IgD-negative memory B cell (primary cell): ENCODE data around the gene PRKCQ. TPM values are rescaled to one million over a fixed set of nuclear protein-coding genes. Genes with fewer than 3 reads are reported as not detected.

Experiments used
- H3K27ac Mint-ChIP-seq, 3 donors: one replicate each; pipeline ENCODE4 v1.8.0; 2020 to 2022; ENCODE audit warnings: mild to moderate bottlenecking in 3 of 3, mixed read lengths in 3 of 3, moderate library complexity in 1 of 3
- H3K27me3 Mint-ChIP-seq: one replicate; pipeline ENCODE4 v1.8.0; 2021; ENCODE audit warnings: mixed read lengths
- H3K36me3 Mint-ChIP-seq: one replicate; pipeline ENCODE4 v1.8.0; 2020; ENCODE audit warnings: mild to moderate bottlenecking, mixed read lengths
- H3K4me1 Mint-ChIP-seq, 3 donors: one replicate each; pipeline ENCODE4 v1.8.0; 2020 to 2022; ENCODE audit warnings: mixed read lengths in 3 of 3, mild to moderate bottlenecking in 1 of 3
- H3K4me3 Mint-ChIP-seq, 4 donors: one replicate each; pipeline ENCODE4 v1.8.0; 2020 to 2022; ENCODE audit warnings: mild to moderate bottlenecking in 4 of 4, mixed read lengths in 4 of 4, moderate library complexity in 3 of 4
- H3K9me3 Mint-ChIP-seq, 3 donors: one replicate each; pipeline ENCODE4 v1.8.0; 2020 to 2021; ENCODE audit warnings: mixed read lengths in 3 of 3, mild to moderate bottlenecking in 1 of 3
- polyA plus RNA-seq: library from polyadenylated mRNA; unstranded; fragments of 300-500 nt; fragmentation: Illumina TruSeq; gene quantifications from one replicate; pipeline ENCODE4 v1.2.3, GENCODE V29; 2021

The PRKCQ gene
- polyA plus RNA-seq, 1 donor from 2014 or later = 1.7 TPM

GRCh38 chr10:6602700-6603084 lies 22.6 kb upstream of the PRKCQ start:
- no peak overlapping the region for H3K4me3 Mint-ChIP-seq
- H3K27me3 Mint-ChIP-seq = peaks cover 18% of the 10 kb centered on the region
- H3K36me3 Mint-ChIP-seq = no peaks in the 10 kb centered on the region
- H3K27ac Mint-ChIP-seq = no peak overlapping the region
- H3K4me1 Mint-ChIP-seq = peaks cover 0 to 4% (median 2%) of the 10 kb centered on the region in 3 donors
- H3K9me3 Mint-ChIP-seq = no peaks in the 10 kb centered on the region

DNA sequence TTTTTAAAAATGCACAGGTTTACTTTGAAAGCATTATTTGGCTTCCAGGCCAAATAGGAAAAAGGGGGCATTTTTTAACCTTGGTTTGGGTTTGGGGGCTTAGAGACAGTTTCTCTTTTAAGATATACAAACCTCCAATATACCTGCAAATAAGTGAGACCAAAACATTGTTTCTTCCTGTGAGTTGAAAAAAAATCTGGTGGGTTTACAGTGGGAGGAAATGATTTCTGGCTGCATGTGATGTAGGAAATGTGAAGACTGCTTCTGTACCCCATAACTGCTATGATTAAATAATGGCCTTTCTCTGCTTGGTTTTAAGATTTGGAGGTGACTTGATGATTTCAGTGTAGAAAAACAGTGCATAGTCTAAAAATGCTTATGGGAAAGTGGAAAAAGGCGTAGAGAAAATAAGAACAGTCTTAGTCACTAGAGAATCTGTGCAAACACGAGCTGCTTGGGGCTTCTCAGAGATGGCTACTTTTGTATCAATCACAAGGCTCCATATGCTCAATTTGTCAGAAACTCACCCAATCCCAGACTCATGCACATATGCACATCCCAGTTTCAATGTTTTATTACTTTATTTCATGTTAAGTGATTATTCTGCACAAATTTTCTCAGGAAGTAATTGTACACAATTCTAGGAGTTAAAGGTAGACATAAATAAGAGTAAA lies 22.1 kb upstream of the PRKCQ start:
- Mint-ChIP-seq H3K4me1 (peaks cover 0 to 4% (median 2%) of the 10 kb centered on the region in 3 donors), H3K27me3 (peaks cover 22% of the 10 kb centered on the region), H3K4me3 (no peak overlapping the region), H3K27ac (no peak overlapping the region), H3K36me3 (peaks cover 2% of the 10 kb centered on the region), H3K9me3 (no peaks in the 10 kb centered on the region)

- Mint-ChIP-seq H3K4me1 (peaks cover 0 to 4% (median 2%) of the 10 kb centered on the region in 3 donors), H3K27me3 (peaks cover 21% of the 10 kb centered on the region), H3K36me3 (peaks cover 2% of the 10 kb centered on the region), H3K4me3 (no peak overlapping the region), H3K27ac (peak overlapping the region in 1 of 3 donors; percentile 60), H3K9me3 (no peaks in the 10 kb centered on the region)
These were observed 21.2 kb upstream of the PRKCQ start for GRCh38 chr10:6601246-6601805.

- Mint-ChIP-seq H3K4me3 (no peak overlapping the region), H3K27ac (no peak overlapping the region), H3K27me3 (peaks cover 21% of the 10 kb centered on the region), H3K9me3 (no peaks in the 10 kb centered on the region), H3K4me1 (peaks cover 0 to 4% (median 2%) of the 10 kb centered on the region in 3 donors), H3K36me3 (peaks cover 2% of the 10 kb centered on the region)
These were observed 20.3 kb upstream of the PRKCQ start for GRCh38 chr10:6600224-6600987.

DNA sequence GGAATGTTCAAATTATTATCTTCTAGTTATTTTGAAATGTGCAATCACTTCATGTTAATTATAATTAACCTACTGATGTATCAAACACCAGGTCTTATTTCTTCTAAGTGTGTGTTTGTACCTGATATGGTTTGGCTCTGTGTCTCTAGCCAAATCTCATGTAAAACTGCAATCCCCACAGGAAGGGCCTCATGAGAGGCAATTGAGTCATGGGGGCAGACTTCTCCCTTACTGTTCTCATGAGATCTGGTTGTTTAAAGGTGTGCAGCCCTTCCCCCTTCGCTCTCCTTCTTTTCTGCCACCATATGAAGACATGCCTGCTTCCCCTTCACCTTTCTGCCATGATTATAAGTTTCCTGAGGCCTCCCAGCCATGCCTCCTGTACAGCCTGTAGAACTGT lies 18.6 kb upstream of the PRKCQ start:
- H3K9me3 Mint-ChIP-seq = no peaks in the 10 kb centered on the region
- H3K36me3 Mint-ChIP-seq = peaks cover 2% of the 10 kb centered on the region
- peaks cover 20% of the 10 kb centered on the region for H3K27me3 Mint-ChIP-seq
- peak overlapping the region in 1 of 4 donors; percentile 17 for H3K4me3 Mint-ChIP-seq
- H3K27ac Mint-ChIP-seq = peak overlapping the region in 1 of 3 donors; percentile 28
- peaks cover 0 to 4% (median 2%) of the 10 kb centered on the region in 3 donors for H3K4me1 Mint-ChIP-seq

DNA sequence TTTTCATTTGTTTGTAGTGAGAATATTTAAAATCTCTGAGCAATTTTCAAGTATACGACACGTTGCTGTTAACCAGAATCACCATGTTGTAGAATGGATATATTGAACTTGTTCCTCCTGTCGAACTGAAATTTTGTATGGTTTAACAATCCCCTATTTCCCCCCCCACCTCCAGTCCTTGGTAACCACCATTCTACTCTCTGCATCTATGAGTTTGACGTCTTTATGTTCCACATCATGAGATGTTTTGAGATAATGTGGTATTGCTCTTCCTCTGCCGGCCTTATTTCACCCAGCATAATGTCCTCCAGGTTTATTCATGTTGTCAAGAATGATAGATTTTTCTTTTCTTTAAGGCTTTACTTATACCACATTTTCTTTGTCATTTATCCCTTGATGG lies 17.4 kb upstream of the PRKCQ start:
- Mint-ChIP-seq H3K36me3 (peaks cover 2% of the 10 kb centered on the region), H3K4me3 (no peak overlapping the region), H3K4me1 (peaks cover 0 to 4% (median 2%) of the 10 kb centered on the region in 3 donors), H3K9me3 (no peaks in the 10 kb centered on the region), H3K27me3 (peaks cover 25% of the 10 kb centered on the region), H3K27ac (peak overlapping the region in 1 of 3 donors; percentile 39)

GRCh38 chr10:6595499-6595898 lies 15.4 kb upstream of the PRKCQ start:
- Mint-ChIP-seq H3K4me1 (peaks cover under 1 to 5% (median 4%) of the 10 kb centered on the region in 3 donors), H3K36me3 (peaks cover 2% of the 10 kb centered on the region)

GRCh38 chr10:6593241-6593671 lies 13.2 kb upstream of the PRKCQ start:
- no peak overlapping the region for H3K4me3 Mint-ChIP-seq
- H3K36me3 Mint-ChIP-seq = peaks cover 2% of the 10 kb centered on the region
- H3K4me1 Mint-ChIP-seq = peaks cover 0 to 4% (median 3%) of the 10 kb centered on the region in 3 donors
- H3K27me3 Mint-ChIP-seq = peaks cover 18% of the 10 kb centered on the region
- H3K9me3 Mint-ChIP-seq = no peaks in the 10 kb centered on the region
- H3K27ac Mint-ChIP-seq = peak overlapping the region in 1 of 3 donors; percentile 59

More at GRCh38 chr10:6595499-6595898, 15.4 kb upstream of the PRKCQ start:
- no peaks in the 10 kb centered on the region for H3K9me3 Mint-ChIP-seq
- no peak overlapping the region for H3K27ac Mint-ChIP-seq
- H3K27me3 Mint-ChIP-seq = peaks cover 25% of the 10 kb centered on the region
- no peak overlapping the region for H3K4me3 Mint-ChIP-seq

DNA sequence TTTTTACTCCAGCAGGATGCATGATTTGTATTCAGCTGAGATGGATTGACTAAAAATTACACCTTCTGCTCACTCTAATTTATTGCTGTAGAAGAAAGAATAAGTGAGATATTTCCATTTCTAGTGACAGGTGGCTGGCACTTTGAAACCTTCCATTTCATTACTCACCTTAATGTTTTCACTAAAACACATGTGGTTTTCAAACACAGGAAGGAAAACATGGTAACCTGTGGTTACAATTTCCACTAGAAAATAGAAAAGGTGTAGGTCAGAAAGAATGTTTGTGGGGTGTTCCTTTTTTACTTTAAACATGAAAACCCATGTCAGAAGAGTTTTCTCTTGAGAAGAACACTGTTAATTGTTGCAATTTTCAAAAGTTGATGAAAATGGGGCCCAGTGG lies 12.0 kb upstream of the PRKCQ start:
- Mint-ChIP-seq H3K27ac (peak overlapping the region in 1 of 3 donors; percentile 35), H3K4me3 (no peak overlapping the region), H3K4me1 (peaks cover 0 to 4% (median 3%) of the 10 kb centered on the region in 3 donors), H3K27me3 (peaks cover 13% of the 10 kb centered on the region), H3K36me3 (no peaks in the 10 kb centered on the region), H3K9me3 (no peaks in the 10 kb centered on the region)

GRCh38 chr10:6591668-6592067 lies 11.6 kb upstream of the PRKCQ start:
- Mint-ChIP-seq H3K36me3 (no peaks in the 10 kb centered on the region), H3K27ac (no peak overlapping the region), H3K27me3 (peaks cover 13% of the 10 kb centered on the region)

DNA sequence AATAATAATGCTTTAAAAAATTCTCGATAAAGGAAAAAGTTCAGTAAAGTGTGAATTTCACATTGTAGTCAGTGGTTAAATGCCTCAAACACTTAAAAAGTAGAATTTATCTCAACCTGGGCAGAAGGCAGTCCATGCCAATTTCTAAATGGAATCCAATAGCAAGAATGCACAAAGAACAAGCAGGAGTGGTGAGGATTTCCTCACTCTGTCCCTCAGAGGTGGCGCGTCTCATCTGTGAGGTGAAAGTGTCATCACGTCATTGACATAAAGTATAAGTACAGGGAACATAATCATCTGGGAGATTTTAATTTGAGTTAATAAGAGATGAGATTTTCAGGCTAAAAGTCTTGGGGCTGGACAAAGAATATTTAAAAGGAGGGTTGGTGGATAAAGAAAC lies 10.0 kb upstream of the PRKCQ start:
- H3K4me3 Mint-ChIP-seq = no peak overlapping the region
- no peaks in the 10 kb centered on the region for H3K9me3 Mint-ChIP-seq
- H3K27ac Mint-ChIP-seq = no peak overlapping the region
- H3K36me3 Mint-ChIP-seq = no peaks in the 10 kb centered on the region
- H3K4me1 Mint-ChIP-seq = peaks cover 0 to 4% (median 3%) of the 10 kb centered on the region in 3 donors
- H3K27me3 Mint-ChIP-seq = peaks cover 13% of the 10 kb centered on the region

More at GRCh38 chr10:6591668-6592067, 11.6 kb upstream of the PRKCQ start:
- Mint-ChIP-seq H3K4me1 (peaks cover 0 to 4% (median 3%) of the 10 kb centered on the region in 3 donors), H3K4me3 (peak overlapping the region in 1 of 4 donors; percentile 51), H3K9me3 (no peaks in the 10 kb centered on the region)

DNA sequence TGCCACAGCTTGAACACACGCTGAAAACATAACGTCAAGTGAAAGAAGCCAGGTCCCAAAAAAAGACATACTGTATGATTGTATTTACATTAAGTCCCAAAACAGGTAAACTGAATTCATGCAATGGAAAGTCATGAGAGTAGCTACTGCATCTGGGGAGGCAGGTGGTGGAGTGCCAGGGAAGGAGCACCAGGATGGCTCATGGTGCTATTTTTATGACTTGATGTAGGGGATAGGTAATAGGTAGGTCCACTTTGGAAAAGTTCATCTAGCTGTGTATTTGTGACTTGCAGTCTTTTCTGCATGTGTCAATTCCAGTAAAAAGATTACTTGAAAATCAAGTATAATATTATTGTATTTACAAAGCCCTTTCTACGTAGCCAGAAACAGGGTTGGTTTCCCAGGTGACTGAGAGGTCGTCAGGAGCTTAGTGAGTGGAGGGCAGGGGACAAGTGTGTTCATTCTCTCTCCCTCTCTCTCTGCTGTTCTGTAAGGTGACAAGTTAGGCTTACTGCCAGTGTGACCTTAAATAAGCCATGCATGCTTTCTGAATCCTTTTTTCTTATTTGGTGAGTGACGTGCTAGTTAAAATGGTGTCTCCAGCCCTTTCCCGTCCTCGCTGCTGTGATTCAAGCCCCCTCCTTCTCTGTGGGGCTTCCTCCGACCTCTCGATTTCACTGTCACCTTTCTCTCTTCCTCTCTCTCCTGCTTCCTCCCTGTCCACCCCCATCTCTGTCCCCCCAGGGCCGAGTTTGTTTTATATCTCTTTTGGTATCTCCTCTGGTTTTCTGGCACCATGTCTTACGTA lies 9.4 kb upstream of the PRKCQ start:
- Mint-ChIP-seq H3K36me3 (no peaks in the 10 kb centered on the region), H3K4me1 (peaks cover 0 to 4% (median 3%) of the 10 kb centered on the region in 3 donors), H3K9me3 (no peaks in the 10 kb centered on the region), H3K4me3 (no peak overlapping the region), H3K27me3 (peaks cover 13% of the 10 kb centered on the region), H3K27ac (no peak overlapping the region)

DNA sequence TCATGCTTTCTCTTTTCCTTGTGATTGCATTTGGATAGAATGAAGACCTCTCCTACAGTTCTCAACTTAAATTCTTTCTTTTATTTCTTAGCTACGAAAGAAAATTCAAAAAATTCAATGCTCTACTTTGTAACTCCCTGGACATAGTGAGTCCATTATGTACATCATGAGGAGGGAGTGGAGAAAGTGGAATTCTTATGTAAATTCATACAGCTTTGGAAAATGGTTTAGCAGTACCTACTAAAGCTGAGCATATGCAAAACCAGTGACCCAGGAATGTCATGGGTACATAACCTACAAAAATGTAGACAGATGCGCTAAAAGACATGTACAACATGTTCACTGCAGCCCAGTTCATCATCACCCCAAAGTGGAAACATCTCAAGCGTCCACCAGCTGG lies 8.8 kb upstream of the PRKCQ start:
- H3K4me3 Mint-ChIP-seq = no peak overlapping the region
- no peaks in the 10 kb centered on the region for H3K36me3 Mint-ChIP-seq
- no peaks in the 10 kb centered on the region for H3K9me3 Mint-ChIP-seq
- H3K27ac Mint-ChIP-seq = no peak overlapping the region
- peaks cover 0 to 4% (median 3%) of the 10 kb centered on the region in 3 donors for H3K4me1 Mint-ChIP-seq
- peaks cover 12% of the 10 kb centered on the region for H3K27me3 Mint-ChIP-seq

DNA sequence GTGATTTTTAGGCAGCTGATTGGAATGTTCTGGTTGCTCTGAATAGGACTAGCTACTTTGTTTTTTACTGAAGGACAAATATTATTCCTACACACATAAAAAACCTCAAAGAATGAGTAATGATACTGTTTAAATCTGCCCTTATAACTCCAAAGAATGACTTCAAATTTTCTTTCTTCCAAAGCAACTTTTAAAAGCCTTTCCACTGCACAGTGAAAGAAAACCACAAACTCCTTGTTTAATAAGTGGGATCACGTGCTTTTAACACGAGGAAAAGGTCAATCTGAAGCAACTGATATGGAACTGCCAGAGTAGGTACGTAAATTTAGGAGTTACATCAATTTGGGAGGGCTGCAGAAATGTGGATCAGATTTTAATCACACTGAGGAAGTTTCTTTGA lies 8.0 kb upstream of the PRKCQ start:
- H3K4me1 Mint-ChIP-seq = peaks cover 0 to 4% (median 3%) of the 10 kb centered on the region in 3 donors
- H3K4me3 Mint-ChIP-seq = no peak overlapping the region
- peak overlapping the region in 1 of 3 donors; percentile 20 for H3K27ac Mint-ChIP-seq
- no peaks in the 10 kb centered on the region for H3K36me3 Mint-ChIP-seq
- H3K9me3 Mint-ChIP-seq = no peaks in the 10 kb centered on the region
- H3K27me3 Mint-ChIP-seq = peaks cover 8% of the 10 kb centered on the region
